H1 (cell line): ENCODE results near the gene NLRP1. TPM values are rescaled to one million over a fixed set of nuclear protein-coding genes. Genes with fewer than 3 reads are reported as not detected.

Source experiments
- CTCF ChIA-PET: fragments of 300-600 bp; sonication (Branson Sonifier 250); formaldehyde crosslinking; loops from one replicate; lab custom pipeline; 2021; ENCODE audit not compliant: partially characterized antibody; lab: Charles Lee
- POLR2A ChIA-PET: fragments of 300-600 bp; sonication (Branson Sonifier 250); formaldehyde crosslinking; loops from one replicate; lab custom pipeline; 2021; ENCODE audit warnings: inconsistent platforms; ENCODE audit not compliant: partially characterized antibody; lab: Charles Lee
- DNase-seq, 2 experiments: peaks; one replicate each; pipeline versions ENCODE4 v3.0.0 to v3.0.0-alpha.2; 2010 to 2022; ENCODE audit warnings: low spot score in 2 of 2, low read depth in 1 of 2, mixed read lengths in 1 of 2
- FAIRE-seq: peaks from 2 replicates; lab custom pipeline; 2011; peaks lifted over from hg19 to GRCh38; lab: Jason Lieb, UNC
- H2AFZ ChIP-seq: 2 replicates; pipeline ENCODE4 v1.8.1; 2012; ENCODE audit warnings: low read length, inconsistent platforms
- H2AK5ac ChIP-seq: 2 replicates; pipeline ENCODE4 v1.6.1; 2013; ENCODE audit warnings: low read depth, low read length
- H2BK120ac ChIP-seq: replicated peaks from 2 replicates; pipeline ENCODE3; 2013; ENCODE audit warnings: low read depth, low read length, inconsistent platforms
- H2BK12ac ChIP-seq: 2 replicates; pipeline ENCODE4 v1.6.1; 2013; ENCODE audit warnings: low read depth, low read length
- H2BK15ac ChIP-seq: 2 replicates; pipeline ENCODE4 v1.6.1; 2013; ENCODE audit warnings: low read length
- H2BK20ac ChIP-seq: 2 replicates; pipeline ENCODE4 v1.6.1; 2013; ENCODE audit warnings: low read length
- H2BK5ac ChIP-seq: 2 replicates; pipeline ENCODE4 v1.6.1; 2013; ENCODE audit warnings: low read depth, low read length
- H3K14ac ChIP-seq: 2 replicates; pipeline ENCODE4 v1.6.1; 2013; ENCODE audit warnings: inconsistent platforms; ENCODE audit not compliant: insufficient read length
- H3K18ac ChIP-seq: 2 replicates; pipeline ENCODE4 v1.6.1; 2013; ENCODE audit warnings: low read length; ENCODE audit errors: extremely low read depth
- H3K23ac ChIP-seq: 2 replicates; pipeline ENCODE4 v1.6.1; 2013; ENCODE audit warnings: inconsistent platforms; ENCODE audit not compliant: insufficient read length
- H3K23me2 ChIP-seq: 2 replicates; pipeline ENCODE4 v1.6.1; 2013; ENCODE audit warnings: low read depth, low read length
- H3K27ac ChIP-seq: 2 replicates; pipeline ENCODE4 v1.6.1; 2011; ENCODE audit warnings: low read depth, low read length, inconsistent platforms
- H3K27me3 ChIP-seq, 4 experiments: replicated peaks in 1 of 4; 1 replicate in 1 of 4; 2 replicates in 3 of 4; pipeline versions ENCODE4 v1.6.1 to v1.8.1; 2011 to 2013; ENCODE audit warnings: low read length in 3 of 4, mild to moderate bottlenecking in 3 of 4, inconsistent platforms in 2 of 4, mixed read lengths in 2 of 4, moderate library complexity in 1 of 4; ENCODE audit not compliant: control insufficient read depth in 3 of 4, insufficient read depth in 3 of 4; ENCODE audit errors: extremely low read depth in 1 of 4
- H3K36me3 ChIP-seq, 4 experiments: 2 replicates each; pipeline versions ENCODE4 v1.6.1 to v1.8.1; 2011 to 2013; ENCODE audit warnings: mild to moderate bottlenecking in 4 of 4, low read length in 3 of 4, moderate library complexity in 2 of 4, control low read depth in 1 of 4, inconsistent platforms in 1 of 4; ENCODE audit not compliant: insufficient read depth in 4 of 4, control insufficient read depth in 2 of 4
- H3K4ac ChIP-seq: replicated peaks from 2 replicates; pipeline ENCODE3; 2013; ENCODE audit warnings: low read length, low read depth, mixed read lengths, inconsistent platforms; ENCODE audit not compliant: insufficient read length
- H3K4me1 ChIP-seq, 4 experiments: replicated peaks in 1 of 4; 1 replicate in 1 of 4; 2 replicates in 3 of 4; pipeline versions ENCODE4 v1.6.1 to v1.8.1; 2011 to 2013; ENCODE audit warnings: low read length in 3 of 4, inconsistent platforms in 2 of 4, mixed read lengths in 1 of 4; ENCODE audit not compliant: insufficient read depth in 4 of 4, control insufficient read depth in 3 of 4
- H3K4me2 ChIP-seq, 2 experiments: 2 replicates each; pipeline versions ENCODE4 v1.6.1 to v1.8.1; 2011 to 2013; ENCODE audit warnings: low read depth in 2 of 2, low read length in 2 of 2, control low read depth in 1 of 2, inconsistent platforms in 1 of 2, mild to moderate bottlenecking in 1 of 2; ENCODE audit not compliant: insufficient read depth in 1 of 2
- H3K4me3 ChIP-seq, 4 experiments: fragments of 200-600, 300-600 bp in 1 of 4; sonication (generic), shearing (Covaris generic), sonication (Bioruptor Twin) in 1 of 4; 2 replicates each; pipeline versions ENCODE4 v1.5.1 to v1.8.1; 2011 to 2016; ENCODE audit warnings: low read length in 4 of 4, low read depth in 3 of 4, control low read depth in 2 of 4, inconsistent platforms in 2 of 4, mild to moderate bottlenecking in 2 of 4, mixed read lengths in 1 of 4, moderate library complexity in 1 of 4; ENCODE audit not compliant: insufficient read depth in 2 of 4; ENCODE audit errors: extremely low read depth in 1 of 4
- H3K56ac ChIP-seq: replicated peaks from 2 replicates; pipeline ENCODE3; 2013; ENCODE audit warnings: low read depth, mild to moderate bottlenecking, mixed read lengths, low read length, inconsistent platforms; ENCODE audit not compliant: insufficient read length
- H3K79me1 ChIP-seq: 2 replicates; pipeline ENCODE4 v1.6.1; 2013; ENCODE audit warnings: low read depth, low read length, control low read depth
- H3K79me2 ChIP-seq, 2 experiments: 2 replicates each; pipeline versions ENCODE4 v1.6.1 to v1.8.1; 2012 to 2013; ENCODE audit warnings: low read length in 2 of 2, mild to moderate bottlenecking in 2 of 2, inconsistent platforms in 1 of 2; ENCODE audit not compliant: insufficient read depth in 2 of 2, control insufficient read depth in 1 of 2
- H3K9ac ChIP-seq, 4 experiments: replicated peaks in 1 of 4; 1 replicate in 1 of 4; 2 replicates in 3 of 4; pipeline versions ENCODE4 v1.6.1 to v1.8.1; 2011 to 2013; ENCODE audit warnings: low read depth in 3 of 4, low read length in 3 of 4, control low read depth in 2 of 4, mild to moderate bottlenecking in 2 of 4, moderate library complexity in 2 of 4, inconsistent platforms in 1 of 4; ENCODE audit errors: extremely low read depth in 1 of 4
- H3K9me3 ChIP-seq, 2 experiments: 2 replicates each; pipeline versions ENCODE4 v1.6.1 to v1.8.1; 2012 to 2013; ENCODE audit warnings: mild to moderate bottlenecking in 2 of 2, moderate library complexity in 2 of 2, control low read depth in 1 of 2, inconsistent platforms in 1 of 2, low read depth in 1 of 2, low read length in 1 of 2, mixed read lengths in 1 of 2; ENCODE audit not compliant: insufficient read depth in 2 of 2
- H4K20me1 ChIP-seq, 2 experiments: replicated peaks in 1 of 2; 2 replicates each; pipeline versions ENCODE3 to v1.8.1; 2011 to 2013; ENCODE audit warnings: inconsistent platforms in 2 of 2, low read length in 2 of 2, mild to moderate bottlenecking in 1 of 2; ENCODE audit not compliant: insufficient read depth in 2 of 2, control insufficient read depth in 1 of 2
- H4K5ac ChIP-seq: 2 replicates; pipeline ENCODE4 v1.6.1; 2013; ENCODE audit warnings: low read length, low read depth, mixed read lengths, inconsistent platforms; ENCODE audit not compliant: insufficient read length
- H4K8ac ChIP-seq: 2 replicates; pipeline ENCODE4 v1.8.0; 2013; ENCODE audit warnings: mild to moderate bottlenecking, moderate library complexity, low read length, inconsistent platforms; ENCODE audit not compliant: insufficient read depth; ENCODE audit errors: extremely low read depth
- H4K91ac ChIP-seq: replicated peaks from 2 replicates; pipeline ENCODE3; 2013; ENCODE audit warnings: low read length, mixed read lengths, inconsistent platforms; ENCODE audit not compliant: insufficient read length
- HDAC6 ChIP-seq: IDR thresholded peaks from one replicate; pipeline ENCODE4 v1.7.1; 2012; ENCODE audit warnings: low read depth, mild to moderate bottlenecking, inconsistent platforms, low read length, moderate library complexity
- JUN ChIP-seq: IDR thresholded peaks from 2 replicates; pipeline ENCODE4 v1.6.1; 2011; ENCODE audit warnings: low read depth, mild to moderate bottlenecking, improper control_type of control experiment, low read length
- JUND ChIP-seq: IDR thresholded peaks from 2 replicates; pipeline ENCODE4 v1.6.1; 2011; ENCODE audit warnings: mild to moderate bottlenecking, improper control_type of control experiment, low read length
- POLR2A ChIP-seq, 2 experiments: IDR thresholded peaks; 1 replicate in 1 of 2; 2 replicates in 1 of 2; pipeline ENCODE4 v1.6.1; 2011; ENCODE audit warnings: low read depth in 2 of 2, low read length in 2 of 2, mild to moderate bottlenecking in 2 of 2; ENCODE audit errors: control extremely low read depth in 1 of 2
- POU5F1 ChIP-seq: IDR thresholded peaks from 2 replicates; pipeline ENCODE4 v1.6.1; 2011; ENCODE audit warnings: low read depth, mild to moderate bottlenecking, low read length, moderate library complexity
- WGBS, 2 experiments: shearing (Covaris generic) in 1 of 2; methylation state at CpG; one replicate each; pipeline versions ENCODE4 v1.1.6 to v1.1.7; 2013 to 2015; ENCODE audit warnings: low lambda C conversion rate in 2 of 2, mixed read lengths in 2 of 2, inconsistent platforms in 1 of 2, low coverage in 1 of 2, missing lambda C conversion rate in 1 of 2; ENCODE audit not compliant: insufficient replicate concordance in 2 of 2, insufficient coverage in 1 of 2, insufficient read length in 1 of 2; ENCODE audit errors: extremely low coverage in 1 of 2, missing lambda C conversion rate in 1 of 2; 5-methylcytosine and 5-hydroxymethylcytosine counted together
- polyA plus RNA-seq, 7 experiments: library from polyadenylated mRNA; depleted of rRNA in 3 of 7; stranded (reverse) in 5 of 7; unstranded in 2 of 7; fragments of >200 nt in 5 of 7; fragments of 200-250 nt in 2 of 7; gene quantifications; 1 replicate in 5 of 7; 2 replicates in 1 of 7; 4 replicates in 1 of 7; pipeline versions ENCODE4 v1.2.1 to v1.2.3, GENCODE V29; 2011 to 2013; ENCODE audit warnings: missing spikeins in 2 of 7, mixed read lengths in 2 of 7
- total RNA-seq: library from RNA; stranded (reverse); fragmentation: NEBNext Ultra II Directional; extraction: Animal tissue kit (Norgen Biotek cat#: 25700); gene quantifications from 2 replicates; pipeline ENCODE4 v1.2.1, GENCODE V29; 2021

Gene NLRP1
- total and polyA plus RNA-seq, 2 of the 8 experiments (the other 6 are each of a cell fraction or from before 2014, with no cell fraction given), result 8.6 to 10.4 TPM

- Histone ChIP-seq H2BK20ac (no peak overlapping the region), H2BK5ac (no peak overlapping the region), H4K91ac (no peak overlapping the region), H4K8ac (no peak overlapping the region), H4K20me1 (no peaks in the 10 kb centered on the region), H3K14ac (no peak overlapping the region), H3K79me2 (no peaks in the 10 kb centered on the region), H3K9ac (no peak overlapping the region), H3K4ac (no peak overlapping the region), H3K56ac (no peak overlapping the region), H3K79me1 (no peaks in the 10 kb centered on the region), H2AFZ (no peak overlapping the region), H2AK5ac (no peak overlapping the region), H3K27ac (no peak overlapping the region), H2BK15ac (no peak overlapping the region), H3K23me2 (no peaks in the 10 kb centered on the region), H3K18ac (no peak overlapping the region), H3K36me3 (no peaks in the 10 kb centered on the region), H3K4me1 (no peaks in the 10 kb centered on the region; a peak in 1 of 7 replicates), H4K5ac (no peak overlapping the region), H3K27me3 (no peaks in the 10 kb centered on the region; a peak in 1 of 7 replicates), H3K23ac (no peak overlapping the region), H3K4me3 (no peak overlapping the region), H3K4me2 (no peak overlapping the region), H2BK120ac (no peak overlapping the region), H2BK12ac (no peak overlapping the region), H3K9me3 (no peaks in the 10 kb centered on the region)
- TF ChIP-seq HDAC6, result no peak
- TF ChIP-seq POLR2A (IDR thresholded peaks at IDR 0.05; ENCODE audit: control extremely low read depth in 1 of 2, low read depth in 2 of 2, low read length in 2 of 2), result no peak
- TF ChIP-seq POU5F1, result no peak
- no peak for TF ChIP-seq JUND
- no peak for TF ChIP-seq JUN
- FAIRE-seq (no peak), DNase-seq (no peak)
- ChIA-PET CTCF (interaction anchor here (1.0 to 5.4 kb wide), 5 partner anchors 13 to 692 kb away, joined by 3 to 35 read pairs (median 4); no protein-coding TSS in a partner anchor), POLR2A (no interaction called here)
- WGBS, 2 experiments, result 75% methylated on average over 6 of the region's 6 CpGs; no CpG with 5 or more reads in 1 of the 2 experiments
These were observed 14.1 kb upstream of the NLRP1 start for GRCh38 chr17:5598457-5598856.
